Right renal cortex interstitium (tissue), 3 donors: ENCODE measurements around the gene TSC1. TPM values are rescaled to one million over a fixed set of nuclear protein-coding genes. Genes with fewer than 3 reads are reported as not detected.
A peak's percentile ranks its signal among the peaks of the same experiment; 100 is the strongest.
"Not testable (repeated sequence)": the region's sequence is repeated elsewhere in the genome, so short reads cannot be mapped to it uniquely, and the experiment has no call there.

Experiments
- DNase-seq, 3 donors: peaks; one replicate each; pipeline ENCODE4 v3.0.0-alpha.2; 2013; ENCODE audit warnings: low read depth in 3 of 3, low spot score in 2 of 3
- polyA plus RNA-seq, 3 donors: library from polyadenylated mRNA; unstranded; fragments of 120-200 nt; gene quantifications; one replicate each; pipeline ENCODE4 v1.2.1, GENCODE V29; 2013; ENCODE audit not compliant: insufficient read length in 3 of 3

TSC1 gene
- polyA plus RNA-seq = 10 to 100 TPM; 36.5 to 40.5 (median 38.5) TPM

DNA sequence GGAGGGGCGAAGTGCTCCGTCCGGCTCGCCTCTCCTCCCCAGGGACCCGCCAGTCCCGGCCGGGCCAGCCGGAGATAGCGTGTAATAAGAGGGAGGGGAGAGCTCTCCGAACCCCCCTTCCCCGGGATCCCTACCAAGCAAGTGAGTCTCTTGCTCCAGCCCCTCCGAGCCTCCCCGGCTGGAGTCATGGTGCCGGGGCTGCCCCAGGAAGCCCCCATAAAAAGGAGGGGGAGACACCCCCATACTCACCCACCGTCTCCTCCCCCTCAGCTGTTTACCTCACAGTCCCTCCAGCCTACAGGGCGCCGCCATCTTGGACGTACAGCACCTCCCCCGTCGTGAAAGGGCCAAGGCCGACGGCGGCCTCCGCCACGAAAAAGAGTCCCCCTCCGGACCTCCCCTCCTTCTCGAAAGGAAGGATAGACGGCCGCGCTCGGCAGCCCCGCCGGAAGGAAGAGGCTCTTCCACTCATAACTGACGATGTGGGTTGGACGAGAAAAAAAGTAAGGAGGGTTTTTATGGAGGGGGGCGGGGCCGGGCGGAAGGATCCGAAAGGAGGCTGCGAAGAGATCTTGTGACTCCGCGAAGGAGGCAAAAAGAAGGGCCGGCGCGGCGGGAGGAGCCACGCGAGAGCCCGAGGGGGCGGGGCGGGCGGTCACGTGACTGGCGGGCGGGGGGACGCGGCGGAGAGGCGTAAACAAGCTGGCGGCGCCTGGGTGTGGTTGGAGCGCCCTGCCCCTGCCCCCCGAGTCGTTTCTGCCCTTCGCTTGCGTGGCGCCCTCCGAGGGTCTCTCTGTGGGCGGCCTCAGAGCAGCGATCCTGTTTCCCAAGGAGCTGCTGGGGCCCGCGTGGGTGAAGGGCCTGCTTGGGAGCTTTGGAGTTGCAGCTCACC, at the start of gene TSC1:
Gene TSC1 (minus strand): TSS at position 323 of the 892 bp plus-strand sequence. CDS start 15,744 bp downstream, outside the sequence.
- peak; percentile 80 to 90 (median 88) for DNase-seq

DNA sequence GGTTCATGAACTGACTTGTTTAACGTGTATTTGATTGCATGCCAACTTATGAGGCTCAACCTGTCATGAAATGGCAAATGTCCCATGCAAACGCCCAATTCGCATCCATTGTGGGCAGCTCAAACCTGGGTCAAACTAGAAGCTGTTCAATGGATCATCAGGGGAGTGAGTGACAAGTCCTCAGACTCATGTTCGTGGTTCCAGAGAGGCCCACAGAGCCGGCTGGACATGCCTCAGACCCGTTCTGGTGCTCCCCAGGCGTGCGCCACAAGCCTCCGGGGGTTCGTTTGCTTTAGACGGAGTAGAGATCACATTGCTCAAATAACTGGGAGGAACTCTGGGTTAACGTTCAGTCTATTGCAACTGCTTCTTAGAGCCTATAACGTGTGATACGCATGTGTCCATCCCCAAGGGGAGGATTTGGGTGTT, 49.1 kb upstream of the TSC1 start:
- DNase-seq = no peak

DNA sequence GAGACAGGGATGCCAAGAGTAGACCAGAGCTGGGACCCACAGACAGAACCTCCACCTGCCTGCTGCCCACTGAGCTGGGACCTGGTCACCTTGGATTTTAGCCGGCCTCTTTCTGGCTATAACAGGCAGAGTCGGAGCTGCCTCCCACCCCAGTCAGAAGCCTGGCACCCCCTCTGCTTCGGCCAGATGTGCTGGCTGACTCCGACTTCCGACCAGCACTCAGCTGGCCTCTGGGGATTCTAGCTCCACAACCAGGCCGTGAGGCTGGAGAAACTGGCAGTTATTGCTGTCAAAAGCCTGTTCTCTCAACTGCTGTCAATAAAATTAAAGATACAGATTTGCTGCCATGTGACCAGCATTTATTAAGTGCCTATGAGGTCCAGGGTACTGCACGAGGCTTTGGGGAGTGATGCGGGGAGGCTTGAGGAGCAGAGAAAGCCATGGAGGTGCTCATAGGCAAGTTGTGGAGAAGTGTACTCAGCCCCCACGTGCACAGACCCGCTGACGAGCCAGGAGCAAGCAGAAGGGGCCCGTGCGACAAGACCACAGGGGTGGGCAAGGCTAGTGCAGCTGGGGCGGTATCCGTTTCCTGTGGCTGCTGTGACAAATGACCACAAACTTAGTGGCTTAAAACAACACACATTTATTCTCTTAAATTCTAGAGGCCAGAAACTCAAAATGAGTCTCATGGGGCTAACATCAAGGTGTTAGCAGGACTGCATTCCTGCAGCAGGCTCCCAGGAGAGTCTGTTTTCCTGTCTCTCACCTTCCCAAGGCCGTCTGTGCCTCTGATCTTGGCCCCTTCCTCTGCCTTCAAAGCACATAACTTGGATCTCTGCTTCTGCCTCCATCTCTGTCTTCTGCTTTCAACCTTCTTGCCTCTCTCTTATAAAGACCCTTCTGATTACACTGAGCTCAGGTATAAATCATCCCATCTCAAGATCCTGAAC, 47.2 kb upstream of the TSC1 start:
- DNase-seq = no peak

DNA sequence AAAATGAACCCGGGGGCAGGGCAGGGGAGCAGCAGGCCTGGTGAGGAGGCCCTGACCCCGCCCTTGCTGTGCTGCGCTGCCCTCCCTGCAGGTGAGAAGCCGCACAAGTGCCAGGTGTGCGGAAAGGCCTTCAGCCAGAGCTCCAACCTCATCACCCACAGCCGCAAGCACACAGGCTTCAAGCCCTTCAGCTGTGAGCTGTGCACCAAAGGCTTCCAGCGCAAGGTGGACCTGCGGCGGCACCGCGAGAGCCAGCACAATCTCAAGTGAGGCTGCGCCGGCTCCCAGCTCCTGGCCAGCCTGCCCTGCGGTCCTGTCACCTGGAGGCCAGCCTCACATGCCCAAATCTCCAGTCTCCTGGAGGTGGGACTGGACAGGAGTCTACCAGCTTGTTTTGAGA, 46.4 kb upstream of the TSC1 start:
- DNase-seq = no peak

DNA sequence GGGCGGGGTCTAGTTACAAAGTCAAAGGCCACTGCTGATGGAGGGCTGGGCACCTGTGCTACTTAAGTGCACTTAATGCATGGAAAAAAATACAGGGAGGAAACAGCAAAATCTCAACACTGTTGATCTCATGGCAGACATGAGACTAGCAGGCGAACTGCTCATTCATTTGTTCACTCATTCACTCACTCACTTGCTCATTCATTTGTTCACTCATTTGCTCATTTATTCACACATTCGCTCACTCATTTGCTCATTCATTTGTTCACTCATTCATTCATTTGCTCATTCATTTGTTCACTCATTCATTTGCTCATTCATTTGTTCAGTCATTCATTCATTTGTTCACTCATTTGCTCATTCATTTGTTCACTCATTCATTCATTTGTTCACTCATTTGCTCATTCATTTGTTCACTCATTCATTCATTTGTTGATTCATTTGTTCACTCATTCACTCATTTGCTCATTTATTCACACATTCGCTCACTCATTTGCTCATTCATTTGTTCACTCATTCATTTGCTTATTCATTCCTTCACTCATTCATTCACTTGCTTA, 45.7 kb upstream of the TSC1 start:
- not testable (repeated sequence) for DNase-seq

DNA sequence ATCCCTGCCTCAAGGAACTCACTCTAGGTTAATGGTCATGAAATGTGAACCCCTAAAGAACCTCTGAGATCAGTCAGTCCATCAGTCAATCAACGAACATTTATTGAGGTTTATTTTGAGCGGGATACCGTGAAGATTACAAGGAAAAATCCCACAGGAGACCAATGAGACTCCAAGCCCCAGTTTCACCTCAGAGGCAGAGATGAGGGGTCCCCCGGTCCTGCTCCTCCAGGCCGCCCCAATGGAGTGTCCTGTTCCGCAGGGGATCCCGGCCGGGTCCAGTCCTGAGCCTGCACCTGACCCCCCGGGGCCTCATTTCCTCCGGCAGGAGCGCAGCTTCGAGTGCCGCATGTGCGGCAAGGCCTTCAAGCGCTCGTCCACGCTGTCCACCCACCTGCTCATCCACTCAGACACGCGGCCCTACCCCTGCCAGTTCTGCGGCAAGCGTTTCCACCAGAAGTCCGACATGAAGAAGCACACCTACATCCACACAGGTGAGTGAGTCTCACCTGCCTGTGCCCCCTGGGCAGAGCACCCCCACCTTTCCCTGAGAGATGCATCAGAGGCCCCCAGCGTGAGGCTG, 45.1 kb upstream of the TSC1 start:
- DNase-seq = no peak

DNA sequence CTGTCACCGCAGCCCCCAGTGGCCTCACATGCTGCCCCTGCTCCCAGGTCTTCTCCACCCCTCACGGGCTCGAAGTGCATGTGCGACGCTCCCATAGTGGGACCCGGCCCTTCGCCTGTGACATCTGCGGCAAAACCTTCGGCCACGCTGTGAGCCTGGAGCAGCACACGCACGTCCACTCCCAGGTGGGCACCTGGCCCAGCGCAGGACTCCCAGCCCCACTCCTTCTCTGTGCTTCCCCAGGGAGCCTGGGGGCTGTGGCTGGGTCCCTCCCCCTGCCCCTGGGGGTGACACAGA, 44.5 kb upstream of the TSC1 start:
- DNase-seq = no peak

DNA sequence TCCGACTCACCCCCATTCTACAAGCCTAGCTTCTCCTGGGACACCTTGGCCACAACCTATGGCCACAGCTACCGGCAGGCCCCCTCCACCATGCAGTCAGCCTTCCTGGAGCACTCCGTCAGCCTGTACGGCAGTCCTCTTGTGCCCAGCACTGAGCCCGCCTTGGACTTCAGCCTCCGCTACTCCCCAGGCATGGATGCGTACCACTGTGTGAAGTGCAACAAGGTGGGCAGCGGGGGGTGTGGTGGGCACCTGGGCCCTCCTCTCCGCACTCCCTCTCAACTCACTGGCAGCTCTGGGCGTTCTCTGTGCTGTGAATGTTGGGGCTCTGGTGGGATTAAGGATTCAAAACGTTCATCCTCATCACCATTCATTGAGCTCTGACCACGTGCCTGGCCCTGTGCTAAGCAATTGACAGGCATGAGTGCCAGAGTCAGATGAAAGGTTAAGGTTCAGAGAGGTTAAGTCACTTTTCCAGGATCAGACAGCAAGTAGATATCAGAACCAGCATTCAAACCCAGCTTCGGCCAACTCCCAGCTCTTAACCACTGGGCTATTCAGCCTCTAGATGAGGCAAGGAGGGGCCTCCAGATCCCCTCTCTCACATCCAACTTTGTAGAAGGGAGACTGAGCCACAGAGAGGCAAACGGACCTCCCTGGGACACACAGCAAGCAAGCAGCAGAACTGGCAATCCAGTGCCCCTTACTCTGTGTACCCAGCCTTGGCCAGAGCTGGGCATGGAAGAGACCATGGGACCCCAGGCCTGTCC, 44.0 kb upstream of the TSC1 start:
- DNase-seq = no peak

DNA sequence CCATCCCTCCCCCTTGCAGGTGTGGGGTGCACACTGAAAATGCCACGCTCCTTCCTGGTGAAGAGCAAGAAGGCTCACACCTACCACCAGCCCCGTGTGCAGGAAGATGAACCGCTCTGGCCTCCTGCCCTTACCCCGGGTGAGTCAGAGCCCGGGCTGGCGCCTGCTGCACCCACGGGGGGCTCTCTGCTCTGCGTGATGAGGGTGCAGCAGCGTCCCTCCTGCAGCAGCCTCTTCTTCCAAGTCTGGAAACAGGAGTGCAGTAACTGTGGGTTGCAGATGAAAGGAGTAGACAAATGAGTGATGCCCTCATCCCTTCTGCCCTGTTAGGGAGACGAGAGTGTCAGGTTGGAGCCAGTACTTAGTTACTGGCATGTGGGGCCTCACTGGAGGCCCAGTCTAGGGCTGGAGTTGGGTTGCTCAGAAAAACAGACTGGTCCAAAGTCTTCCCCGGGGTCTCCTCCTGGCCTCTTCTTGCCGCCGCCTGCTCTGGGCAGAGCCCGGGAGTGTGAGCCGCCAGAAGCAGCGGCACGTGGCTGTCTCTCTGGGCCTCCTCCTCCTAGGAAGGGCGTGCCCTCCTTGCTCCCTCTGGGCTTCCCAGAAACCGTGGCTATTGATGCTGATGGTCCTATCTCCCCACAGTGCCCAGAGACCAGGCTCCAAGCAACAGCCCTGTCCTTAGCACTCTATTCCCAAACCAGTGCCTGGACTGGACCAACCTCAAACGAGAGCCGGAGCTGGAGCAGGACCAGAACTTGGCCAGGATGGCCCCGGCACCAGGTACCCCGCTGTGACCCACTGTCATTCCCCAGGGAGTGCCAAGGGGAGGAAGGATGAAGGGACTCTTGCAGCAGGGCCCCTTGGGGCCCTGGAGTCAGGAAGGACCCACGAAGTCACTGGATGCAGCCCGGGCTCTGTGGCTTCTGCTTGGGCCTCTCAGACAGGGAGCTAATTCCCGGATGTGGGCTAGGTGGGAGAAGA, 42.5 kb upstream of the TSC1 start:
- DNase-seq = no peak

DNA sequence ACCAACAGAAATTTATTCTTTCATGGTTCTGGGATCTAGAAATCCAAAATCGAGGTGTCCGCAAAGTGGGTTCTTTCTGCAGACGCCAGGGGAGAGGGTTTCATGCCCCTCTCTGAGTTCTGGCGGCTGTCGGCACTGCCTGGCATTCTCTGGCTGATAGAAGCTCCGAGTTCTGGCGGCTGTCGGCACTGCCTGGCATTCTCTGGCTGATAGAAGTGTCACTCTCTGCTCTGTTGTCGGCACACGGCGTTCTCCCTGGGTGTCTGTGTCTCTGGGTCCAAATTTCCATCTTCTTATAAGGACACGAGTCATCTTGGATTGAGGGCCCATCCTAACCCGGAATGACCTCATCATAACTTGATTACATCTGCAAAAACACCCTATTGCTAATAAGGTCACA, 41.7 kb upstream of the TSC1 start:
- DNase-seq = no peak

DNA sequence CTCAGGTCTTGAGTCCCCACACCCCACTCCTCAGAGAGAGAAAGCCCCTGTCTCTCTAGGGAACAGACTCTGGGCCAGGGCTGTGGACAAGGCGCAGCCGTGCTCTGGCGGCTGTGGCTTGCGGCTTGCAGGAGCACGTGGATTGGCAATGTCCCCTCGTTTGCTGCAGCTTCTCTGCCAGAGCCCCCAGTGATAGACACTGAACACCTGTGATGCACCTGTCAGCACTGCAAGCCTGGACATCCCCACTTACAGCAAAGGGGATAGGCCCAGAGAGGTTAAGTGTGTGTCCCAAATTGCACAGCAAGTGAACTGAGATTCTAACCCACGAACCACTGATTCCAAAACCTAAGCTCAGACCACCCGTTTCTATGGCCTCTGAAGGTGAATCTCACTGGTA, 41.1 kb upstream of the TSC1 start:
- DNase-seq = no peak

DNA sequence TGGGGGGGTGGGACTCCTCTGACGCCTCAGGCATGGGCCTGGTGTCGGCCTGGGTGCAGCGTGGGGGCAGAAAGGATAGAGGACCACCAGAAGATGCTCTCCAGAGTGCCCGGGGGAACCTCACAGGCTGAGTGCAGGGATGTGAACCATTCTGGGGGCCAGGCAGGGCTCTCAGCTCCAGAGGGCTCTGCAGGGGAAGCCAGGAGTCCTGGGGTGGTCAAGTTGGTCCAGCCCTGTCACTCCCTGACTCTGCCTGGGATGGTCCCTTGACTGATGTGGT, 40.6 kb upstream of the TSC1 start:
- DNase-seq = no peak

DNA sequence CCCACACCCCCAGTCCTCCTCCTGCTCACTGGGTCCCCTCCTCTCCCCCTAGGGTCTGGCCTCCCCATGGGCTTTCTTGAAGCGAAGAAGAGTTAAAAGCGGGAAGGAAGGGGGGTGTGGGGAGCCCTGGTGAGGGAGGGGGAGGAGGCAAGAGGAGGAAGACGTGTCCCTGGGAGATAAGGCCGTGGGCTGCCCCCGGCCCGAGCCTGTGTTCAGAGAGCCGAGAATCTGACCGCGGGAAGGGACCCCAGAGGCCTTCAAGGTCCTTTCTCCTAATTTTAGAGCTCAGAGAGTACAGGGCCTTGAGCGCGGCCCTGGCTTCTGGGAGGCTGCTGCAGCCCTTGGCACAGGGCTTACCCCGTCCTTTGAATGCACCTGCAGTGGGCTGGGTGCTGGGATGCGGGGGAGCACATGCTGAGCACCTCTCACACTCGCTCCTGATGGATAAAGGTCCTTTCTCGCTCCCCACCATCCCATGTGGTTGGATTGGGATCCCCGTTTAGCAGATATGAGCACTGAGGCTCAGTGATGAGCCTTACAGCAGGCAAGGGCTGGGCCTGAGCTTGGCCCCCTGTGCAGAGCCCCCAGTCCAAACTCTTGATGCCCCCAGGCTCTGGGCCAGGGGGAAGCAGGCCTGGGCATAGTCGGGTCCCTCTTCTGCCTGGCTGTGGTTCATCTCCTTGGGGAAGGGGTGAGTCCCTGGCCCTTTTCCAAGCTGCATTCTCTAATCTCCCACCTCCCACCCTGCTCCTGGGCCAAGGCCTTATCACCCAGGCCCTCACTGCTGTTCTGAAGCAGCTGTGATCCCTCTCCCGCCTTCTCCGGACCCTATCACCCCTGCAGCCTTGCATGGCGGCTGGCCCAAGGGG, 40.0 kb upstream of the TSC1 start:
- no peak for DNase-seq

DNA sequence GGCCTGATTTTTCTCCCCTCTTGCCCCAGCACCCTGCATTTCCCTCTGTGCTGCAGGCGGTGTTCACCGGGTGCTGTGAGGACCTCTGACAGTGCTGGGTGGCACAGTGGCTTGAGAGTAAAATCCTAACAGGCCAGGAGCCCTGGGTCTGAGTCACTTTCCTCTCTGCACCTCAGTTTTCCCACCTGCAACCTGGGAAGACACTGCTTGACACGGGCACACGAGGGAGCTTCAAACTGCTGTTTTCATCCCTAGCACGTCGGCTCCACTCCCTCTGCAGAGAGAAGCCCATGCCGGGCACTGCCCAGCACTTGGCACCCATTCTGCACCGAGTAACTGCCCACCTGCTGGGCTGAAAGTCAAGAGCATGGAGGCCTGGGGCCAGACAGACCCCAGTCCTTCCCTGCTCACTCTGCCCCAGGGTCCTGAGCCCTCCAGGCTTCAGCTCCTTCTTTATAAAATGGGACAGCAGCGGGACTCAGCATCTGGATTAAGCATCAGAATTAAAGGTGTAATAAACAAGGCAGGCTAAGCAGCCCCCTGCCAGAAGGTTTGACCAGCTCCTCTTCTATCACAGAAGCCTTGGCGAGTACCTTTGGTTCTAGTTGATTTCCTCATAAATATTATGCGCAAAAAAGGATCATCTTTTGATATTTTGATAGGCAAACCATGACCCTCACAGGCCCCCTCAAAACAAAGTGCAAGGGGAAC, 39.2 kb upstream of the TSC1 start:
- no peak for DNase-seq

DNA sequence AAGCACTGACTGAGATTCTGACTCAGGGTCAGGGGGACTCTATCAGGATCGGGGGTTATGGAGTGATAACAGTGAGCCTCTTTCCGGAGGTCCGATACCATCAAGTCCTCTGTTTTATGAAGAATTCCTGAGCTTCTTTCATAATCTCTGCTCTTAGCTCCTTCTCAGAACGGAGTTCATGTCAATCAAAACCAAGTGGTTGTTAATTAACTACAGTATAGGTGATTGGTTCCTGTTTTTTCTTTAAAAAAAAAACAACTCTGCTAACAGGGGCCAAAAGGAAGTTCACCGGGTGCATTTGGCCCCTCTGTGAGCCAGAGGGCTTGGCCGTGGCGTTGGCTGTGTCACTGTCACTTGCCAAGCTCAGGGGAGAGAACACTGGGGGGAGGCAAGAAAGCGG, 38.0 kb upstream of the TSC1 start:
- no peak for DNase-seq

DNA sequence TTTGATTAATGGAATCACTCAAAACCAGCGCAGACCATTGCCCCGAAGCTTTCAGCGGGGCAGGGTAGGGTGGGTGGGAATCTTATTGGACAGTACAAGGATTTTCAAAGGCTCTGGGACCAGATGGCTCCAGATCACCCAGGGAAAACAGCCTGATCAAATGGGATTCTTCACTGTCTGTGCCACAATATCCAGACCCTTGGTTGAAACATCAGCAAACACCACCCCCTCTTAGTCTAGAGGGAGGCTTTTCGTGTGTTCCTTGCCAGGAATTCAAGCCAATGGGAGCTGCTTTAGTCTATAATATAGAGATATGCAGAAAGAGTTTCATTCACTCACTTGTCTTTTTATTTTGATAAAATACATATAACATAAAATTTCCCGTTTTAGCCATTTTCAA, 35.7 kb upstream of the TSC1 start:
- no peak for DNase-seq

DNA sequence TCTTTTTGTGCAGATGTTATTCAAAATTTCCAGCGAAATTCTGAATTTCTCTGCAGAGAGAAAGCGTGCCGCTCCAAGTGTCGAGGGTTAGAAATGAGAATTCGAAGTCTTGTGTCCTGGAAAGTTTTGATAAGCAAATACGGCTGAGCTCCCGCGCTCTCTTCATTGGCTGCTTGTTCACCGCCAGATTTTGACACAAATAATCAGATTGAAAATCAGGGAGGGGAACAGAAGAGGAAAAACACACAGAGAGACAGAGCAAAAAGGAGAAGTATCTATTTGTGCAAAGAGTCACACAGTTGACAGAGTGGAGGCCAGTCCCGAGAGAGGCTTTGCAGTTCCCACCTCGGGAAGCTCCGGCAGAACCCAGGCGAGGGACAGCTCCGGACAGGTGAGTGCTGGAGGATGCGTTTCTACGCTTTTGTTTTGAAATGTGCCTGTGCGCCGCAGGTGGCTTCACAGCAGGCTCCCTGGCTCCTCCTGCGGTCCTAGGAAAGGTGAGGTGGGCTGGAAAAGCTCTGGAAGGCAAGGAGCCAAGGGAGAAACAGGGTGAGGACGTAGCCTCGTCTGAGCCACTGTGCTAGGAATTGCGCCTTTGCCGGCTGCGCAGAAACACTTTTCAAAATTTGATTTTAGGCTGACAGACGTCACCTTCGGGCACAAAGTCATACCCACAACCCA, 34.2 kb upstream of the TSC1 start, which contains the start of gene GFI1B:
Gene GFI1B (plus strand): TSS at position 244 of the 681 bp plus-strand sequence. CDS start 7,985 bp downstream, outside the sequence.
- no peak for DNase-seq
